Sigmoid colon (tissue), 3 donors: Measurements from ENCODE around the gene SLC24A4.

Source experiments
- POLR2A ChIP-seq, 2 donors: fragments of 450-650 bp; IDR thresholded peaks; one replicate each; pipeline ENCODE4 v1.6.1; 2016; ENCODE audit warnings: antibody characterized with exemption in 2 of 2, mild to moderate bottlenecking in 2 of 2, moderate library complexity in 2 of 2
- TF ChIP-seq, protein P1 (sequence below), 4 experiments: fragments of 450-650 bp in 3 of 4; fragments of 200-600 bp in 1 of 4; IDR thresholded peaks; one replicate each; pipeline ENCODE4 v1.5.1; 2016 to 2019; ENCODE audit warnings: antibody characterized with exemption in 4 of 4, mild to moderate bottlenecking in 3 of 4, moderate library complexity in 2 of 4

DNA sequence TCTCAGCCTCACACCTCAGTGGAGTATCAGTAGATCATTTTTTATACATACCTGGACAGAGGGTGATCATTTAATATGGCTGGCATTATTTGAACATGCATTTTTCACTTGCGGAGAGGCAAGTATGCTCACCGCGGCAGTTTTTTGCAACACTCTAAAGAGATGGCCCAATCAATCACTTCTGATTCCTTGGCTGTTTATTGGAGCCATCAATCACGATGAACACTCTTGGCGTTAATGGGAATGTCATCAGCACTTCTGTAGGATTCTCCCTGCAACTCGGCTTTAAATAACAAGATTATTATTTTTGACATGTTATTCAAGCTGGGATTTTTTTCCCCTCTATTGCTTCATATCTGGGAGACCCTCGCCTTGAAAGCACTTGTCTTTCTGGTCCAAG lies 46.9 kb upstream of the SLC24A4 start:
- TF ChIP-seq, protein P1, sequence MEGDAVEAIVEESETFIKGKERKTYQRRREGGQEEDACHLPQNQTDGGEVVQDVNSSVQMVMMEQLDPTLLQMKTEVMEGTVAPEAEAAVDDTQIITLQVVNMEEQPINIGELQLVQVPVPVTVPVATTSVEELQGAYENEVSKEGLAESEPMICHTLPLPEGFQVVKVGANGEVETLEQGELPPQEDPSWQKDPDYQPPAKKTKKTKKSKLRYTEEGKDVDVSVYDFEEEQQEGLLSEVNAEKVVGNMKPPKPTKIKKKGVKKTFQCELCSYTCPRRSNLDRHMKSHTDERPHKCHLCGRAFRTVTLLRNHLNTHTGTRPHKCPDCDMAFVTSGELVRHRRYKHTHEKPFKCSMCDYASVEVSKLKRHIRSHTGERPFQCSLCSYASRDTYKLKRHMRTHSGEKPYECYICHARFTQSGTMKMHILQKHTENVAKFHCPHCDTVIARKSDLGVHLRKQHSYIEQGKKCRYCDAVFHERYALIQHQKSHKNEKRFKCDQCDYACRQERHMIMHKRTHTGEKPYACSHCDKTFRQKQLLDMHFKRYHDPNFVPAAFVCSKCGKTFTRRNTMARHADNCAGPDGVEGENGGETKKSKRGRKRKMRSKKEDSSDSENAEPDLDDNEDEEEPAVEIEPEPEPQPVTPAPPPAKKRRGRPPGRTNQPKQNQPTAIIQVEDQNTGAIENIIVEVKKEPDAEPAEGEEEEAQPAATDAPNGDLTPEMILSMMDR (IDR thresholded peaks at IDR 0.05), result no peak
- TF ChIP-seq POLR2A (IDR thresholded peaks at IDR 0.05), result no peak
